Kasumi-1 (cell line): ENCODE results near the gene S100A14.
"Not testable (repeated sequence)": the region's sequence is repeated elsewhere in the genome, so short reads cannot be mapped to it uniquely, and the experiment has no call there.

Experiments
- DNase-seq, 2 experiments: peaks; one replicate each; lab custom pipeline; 2025; lab: John Stamatoyannopoulos, UW

Gene S100A14

GRCh38 chr1:153587314-153587713 lies 28.8 kb downstream of the S100A14 start:
- DNase-seq = no peak

- DNase-seq = no peak
Observed at GRCh38 chr1:153586347-153586746, 29.8 kb downstream of the S100A14 start.

- no peak for DNase-seq
Observed at GRCh38 chr1:153585006-153585405, 31.1 kb downstream of the S100A14 start.

GRCh38 chr1:153583976-153584375 lies 32.1 kb downstream of the S100A14 start:
- no peak for DNase-seq

GRCh38 chr1:153583514-153583913 lies 32.6 kb downstream of the S100A14 start:
- DNase-seq = not testable (repeated sequence)

GRCh38 chr1:153582836-153583235 lies 33.3 kb downstream of the S100A14 start:
- DNase-seq = not testable (repeated sequence)

GRCh38 chr1:153578936-153579335 lies 37.2 kb downstream of the S100A14 start:
- DNase-seq = no peak

- DNase-seq = no peak
Observed at GRCh38 chr1:153578490-153578889, 37.6 kb downstream of the S100A14 start.

- DNase-seq = no peak
Observed at GRCh38 chr1:153577624-153578051, 38.5 kb downstream of the S100A14 start.

- DNase-seq = peak in 1 of 2 experiments; percentile 13
Observed at GRCh38 chr1:153577138-153577537, 39.0 kb downstream of the S100A14 start.

GRCh38 chr1:153575497-153575896 lies 40.6 kb downstream of the S100A14 start:
- not testable (repeated sequence) for DNase-seq

GRCh38 chr1:153575081-153575491 lies 41.0 kb downstream of the S100A14 start:
- not testable (repeated sequence) for DNase-seq

- no peak for DNase-seq
Observed at GRCh38 chr1:153573351-153573750, 42.8 kb downstream of the S100A14 start.

- DNase-seq = peak; percentile 52 to 54
Observed at GRCh38 chr1:153572569-153573015, 43.5 kb downstream of the S100A14 start.

- DNase-seq = no peak
Observed at GRCh38 chr1:153571706-153572105, 44.4 kb downstream of the S100A14 start.

- no peak for DNase-seq
Observed at GRCh38 chr1:153570874-153571273, 45.3 kb downstream of the S100A14 start.

GRCh38 chr1:153569465-153569864 lies 46.7 kb downstream of the S100A14 start:
- DNase-seq = no peak

GRCh38 chr1:153568367-153569099 lies 47.6 kb downstream of the S100A14 start:
- peak; percentile 79 to 83 for DNase-seq

GRCh38 chr1:153567621-153568366 lies 48.3 kb downstream of the S100A14 start:
- no peak for DNase-seq

GRCh38 chr1:153566414-153567371 lies 49.4 kb downstream of the S100A14 start:
- DNase-seq = peak; percentile 73 to 88

GRCh38 chr1:153565529-153566374 lies 50.4 kb downstream of the S100A14 start, which contains the start of gene S100A2:
TSS of gene S100A2 (minus strand) at chr1:153565844. CDS start at chr1:153563877, 1,967 bp downstream.
- DNase-seq = peak; percentile 54 to 61
